Calu3 (cell line): Measurements from ENCODE around the gene UBE2L5. TPM values are rescaled to one million over a fixed set of nuclear protein-coding genes. Genes with fewer than 3 reads are reported as not detected.

Source experiments
- BruUV-seq: library from RNA; stranded (reverse); fragments of 400-500 nt; replicated peaks from 2 replicates; lab custom pipeline; 2021; lab: Mats Ljungman, UMichigan
- CTCF ChIA-PET: fragments of 300-600 bp; sonication (Branson Sonifier 250); formaldehyde crosslinking; loops from one replicate; lab custom pipeline; 2022; ENCODE audit warnings: antibody characterized with exemption; lab: Charles Lee
- DNase-seq: peaks from one replicate; pipeline ENCODE4 v3.0.0; 2022
- H3K27ac Mint-ChIP-seq: one replicate; pipeline ENCODE4 v1.8.0; 2022; ENCODE audit warnings: mixed read lengths; ENCODE audit not compliant: unreplicated experiment
- H3K27me3 Mint-ChIP-seq: one replicate; pipeline ENCODE4 v1.8.0; 2022; ENCODE audit warnings: mixed read lengths; ENCODE audit not compliant: unreplicated experiment
- H3K36me3 Mint-ChIP-seq: one replicate; pipeline ENCODE4 v1.8.0; 2022; ENCODE audit warnings: mild to moderate bottlenecking, moderate library complexity, mixed read lengths; ENCODE audit not compliant: insufficient read depth, unreplicated experiment
- H3K4me1 Mint-ChIP-seq: one replicate; pipeline ENCODE4 v1.8.0; 2022; ENCODE audit warnings: mild to moderate bottlenecking, low read depth, mixed read lengths; ENCODE audit not compliant: unreplicated experiment
- H3K4me3 Mint-ChIP-seq: one replicate; pipeline ENCODE4 v1.8.0; 2022; ENCODE audit warnings: mild to moderate bottlenecking, low read depth, moderate library complexity, mixed read lengths; ENCODE audit not compliant: unreplicated experiment
- H3K9me3 Mint-ChIP-seq: one replicate; pipeline ENCODE4 v1.8.0; 2022; ENCODE audit warnings: low read depth, mixed read lengths; ENCODE audit not compliant: unreplicated experiment
- CTCF ChIP-seq: fragments of 200-600 bp; IDR thresholded peaks from one replicate; pipeline ENCODE4 v1.8.0; 2022; ENCODE audit warnings: antibody characterized with exemption; ENCODE audit not compliant: unreplicated experiment
- intact Hi-C: fragments of 100-400 bp; cut with micrococcal nuclease; formaldehyde crosslinking; loops from one replicate; pipeline ENCODE4 v1.10.0; 2022; ENCODE audit not compliant: unreplicated experiment
- total RNA-seq: library from RNA; stranded (reverse); gene quantifications from 2 replicates; pipeline ENCODE4 v1.2.3, GENCODE V29; 2022

The UBE2L5 gene
- total RNA-seq, 1 experiment from 2014 or later: not detected

GRCh38 chr13:30388406-30389283 lies 33.6 kb upstream of the UBE2L5 start:
- BruUV-seq: no TSS peak
- CTCF ChIA-PET: interaction anchor here (0.6 kb wide), 1 partner anchor 1488 kb away, joined by 4 read pairs; no protein-coding TSS in a partner anchor
- no peak for TF ChIP-seq CTCF
- DNase-seq: no peak
- no peaks in the 10 kb centered on the region for H3K4me1 Mint-ChIP-seq
- no peak overlapping the region for H3K27ac Mint-ChIP-seq
- no peaks in the 10 kb centered on the region for H3K9me3 Mint-ChIP-seq
- H3K4me3 Mint-ChIP-seq: no peak overlapping the region
- intact Hi-C loops: no loop called here
- H3K27me3 Mint-ChIP-seq: no peaks in the 10 kb centered on the region
- H3K36me3 Mint-ChIP-seq: no peaks in the 10 kb centered on the region

GRCh38 chr13:30391956-30392680 lies 30.2 kb upstream of the UBE2L5 start:
- H3K4me3 Mint-ChIP-seq: no peak overlapping the region
- no peak for TF ChIP-seq CTCF
- CTCF ChIA-PET: interaction anchor here (1.2 kb wide), 1 partner anchor 15 kb away, joined by 3 read pairs; no protein-coding TSS in a partner anchor

GRCh38 chr13:30392681-30393045 lies 29.6 kb upstream of the UBE2L5 start:
- Mint-ChIP-seq H3K4me3 (no peak overlapping the region), H3K27ac (no peak overlapping the region), H3K36me3 (peaks cover 14% of the 10 kb centered on the region), H3K27me3 (no peaks in the 10 kb centered on the region), H3K4me1 (peaks cover 17% of the 10 kb centered on the region), H3K9me3 (no peaks in the 10 kb centered on the region)
- intact Hi-C loops: no loop called here
- CTCF ChIA-PET: interaction anchor here (1.2 kb wide), 1 partner anchor 16 kb away, joined by 3 read pairs; no protein-coding TSS in a partner anchor
- DNase-seq: no peak
- no peak for TF ChIP-seq CTCF
- no TSS peak for BruUV-seq

More at GRCh38 chr13:30391956-30392680, 30.2 kb upstream of the UBE2L5 start:
- BruUV-seq: no TSS peak
- no peak overlapping the region for H3K27ac Mint-ChIP-seq
- H3K9me3 Mint-ChIP-seq: no peaks in the 10 kb centered on the region
- H3K4me1 Mint-ChIP-seq: peaks cover 17% of the 10 kb centered on the region
- H3K36me3 Mint-ChIP-seq: peaks cover 14% of the 10 kb centered on the region
- intact Hi-C loops: no loop called here
- no peaks in the 10 kb centered on the region for H3K27me3 Mint-ChIP-seq
- DNase-seq: no peak

GRCh38 chr13:30394751-30395191 lies 27.5 kb upstream of the UBE2L5 start:
- no peak for DNase-seq
- H3K27ac Mint-ChIP-seq: peak overlapping the region; percentile 96
- peaks cover 17% of the 10 kb centered on the region for H3K4me1 Mint-ChIP-seq
- intact Hi-C loops: no loop called here
- BruUV-seq: no TSS peak
- H3K4me3 Mint-ChIP-seq: peak overlapping the region; percentile 86
- H3K9me3 Mint-ChIP-seq: no peaks in the 10 kb centered on the region
- no peak for TF ChIP-seq CTCF
- CTCF ChIA-PET: interaction anchor here (1.1 kb wide), 1 partner anchor 9 kb away, joined by 6 read pairs; no protein-coding TSS in a partner anchor
- no peaks in the 10 kb centered on the region for H3K27me3 Mint-ChIP-seq
- peaks cover 14% of the 10 kb centered on the region for H3K36me3 Mint-ChIP-seq
